GM18909 (cell line): ENCODE data around the gene FN3K.

Experiments
- ATAC-seq: cut with Tn5 transposase; IDR thresholded peaks from one replicate; pipeline ENCODE4 v1.9.1; 2021; ENCODE audit warnings: mild to moderate bottlenecking; ENCODE audit not compliant: unreplicated experiment, poor library complexity

The FN3K gene

DNA sequence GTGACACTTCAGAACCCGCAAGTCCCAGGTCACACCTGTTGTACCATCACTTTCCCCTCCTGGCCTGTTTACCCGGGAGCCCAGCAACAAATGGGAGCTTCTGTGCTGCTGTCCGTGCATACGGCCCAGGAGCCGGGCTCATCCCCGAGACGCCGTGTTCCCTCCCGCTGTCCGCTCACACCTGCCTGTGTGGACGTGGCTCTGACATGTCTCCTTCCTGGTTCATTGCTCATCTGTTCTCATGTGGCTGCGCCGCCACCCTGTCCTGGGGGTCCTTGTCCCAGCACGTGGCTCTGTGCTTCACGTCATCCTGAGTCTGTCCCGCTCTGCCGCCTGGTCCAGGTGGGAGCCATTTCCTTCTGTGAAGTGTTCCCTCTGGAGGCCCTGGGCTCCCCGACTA lies 54.4 kb downstream of the FN3K start:
- no peak for ATAC-seq

- ATAC-seq: no peak
Measured at GRCh38 chr17:82790391-82790790, 55.0 kb downstream of the FN3K start.

DNA sequence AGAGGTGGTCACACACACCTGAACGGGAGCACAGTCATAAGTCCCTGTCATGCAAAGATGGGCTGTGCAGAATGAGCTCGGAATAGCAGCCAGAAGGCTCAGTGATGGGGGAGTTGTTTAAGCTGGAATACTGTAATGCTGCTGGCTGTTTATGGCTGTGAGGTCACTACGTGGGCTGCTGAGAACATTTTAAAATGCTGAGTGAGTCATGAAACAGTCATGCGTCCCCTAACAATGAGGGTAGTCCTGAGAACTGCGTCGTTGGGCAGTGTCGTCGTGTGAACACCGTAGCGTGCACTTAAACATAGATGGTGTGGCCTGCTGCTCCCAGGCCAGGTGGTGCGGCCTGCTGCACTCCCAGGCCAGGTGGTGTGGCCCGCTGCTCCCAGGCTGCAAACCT lies 56.1 kb downstream of the FN3K start:
- ATAC-seq: no peak

- ATAC-seq: no peak
Measured at GRCh38 chr17:82793974-82794630, 58.7 kb downstream of the FN3K start.

DNA sequence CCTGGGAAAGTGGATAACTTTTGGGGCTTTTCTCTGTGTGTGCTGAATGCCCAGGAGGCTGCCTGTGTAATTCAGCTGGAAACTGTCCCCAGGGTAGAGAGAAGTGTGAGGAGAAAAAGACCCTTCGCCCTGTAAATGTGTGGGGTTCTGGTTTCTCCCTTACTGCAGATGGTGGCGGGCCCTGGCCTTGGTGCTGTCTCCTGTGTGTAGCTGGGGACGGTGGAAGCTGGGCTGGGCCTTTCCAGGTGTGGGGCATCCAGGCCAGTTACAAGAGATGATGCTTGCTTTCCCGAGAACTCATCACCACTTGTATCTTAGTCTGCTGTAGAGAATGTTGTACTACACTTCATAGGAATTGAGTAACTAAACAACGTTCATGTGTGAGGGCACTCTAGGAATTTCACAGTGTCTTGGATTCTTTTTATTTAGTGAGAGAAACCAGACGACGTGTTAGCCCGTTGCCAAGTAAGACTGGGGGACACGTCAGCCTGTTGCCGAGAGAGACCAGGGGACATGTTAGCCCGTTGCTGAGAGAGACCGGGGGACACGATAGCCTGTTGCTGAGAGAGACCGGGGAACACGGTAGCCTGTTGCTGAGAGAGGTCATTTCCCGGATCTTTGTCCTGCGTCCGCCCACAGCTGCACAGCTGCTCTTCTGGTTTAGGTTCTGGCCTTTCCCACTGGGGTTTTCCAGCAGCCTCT lies 59.5 kb downstream of the FN3K start:
- no peak for ATAC-seq

- no peak for ATAC-seq
Measured at GRCh38 chr17:82795615-82796014, 60.2 kb downstream of the FN3K start.

- no peak for ATAC-seq
Measured at GRCh38 chr17:82797061-82797460, 61.6 kb downstream of the FN3K start.

GRCh38 chr17:82798752-82799151 lies 63.3 kb downstream of the FN3K start:
- ATAC-seq: no peak

- ATAC-seq: no peak
Measured at GRCh38 chr17:82799591-82799990, 64.2 kb downstream of the FN3K start.
